ENCODE data around the gene NCAN.

The NCAN gene

DNA sequence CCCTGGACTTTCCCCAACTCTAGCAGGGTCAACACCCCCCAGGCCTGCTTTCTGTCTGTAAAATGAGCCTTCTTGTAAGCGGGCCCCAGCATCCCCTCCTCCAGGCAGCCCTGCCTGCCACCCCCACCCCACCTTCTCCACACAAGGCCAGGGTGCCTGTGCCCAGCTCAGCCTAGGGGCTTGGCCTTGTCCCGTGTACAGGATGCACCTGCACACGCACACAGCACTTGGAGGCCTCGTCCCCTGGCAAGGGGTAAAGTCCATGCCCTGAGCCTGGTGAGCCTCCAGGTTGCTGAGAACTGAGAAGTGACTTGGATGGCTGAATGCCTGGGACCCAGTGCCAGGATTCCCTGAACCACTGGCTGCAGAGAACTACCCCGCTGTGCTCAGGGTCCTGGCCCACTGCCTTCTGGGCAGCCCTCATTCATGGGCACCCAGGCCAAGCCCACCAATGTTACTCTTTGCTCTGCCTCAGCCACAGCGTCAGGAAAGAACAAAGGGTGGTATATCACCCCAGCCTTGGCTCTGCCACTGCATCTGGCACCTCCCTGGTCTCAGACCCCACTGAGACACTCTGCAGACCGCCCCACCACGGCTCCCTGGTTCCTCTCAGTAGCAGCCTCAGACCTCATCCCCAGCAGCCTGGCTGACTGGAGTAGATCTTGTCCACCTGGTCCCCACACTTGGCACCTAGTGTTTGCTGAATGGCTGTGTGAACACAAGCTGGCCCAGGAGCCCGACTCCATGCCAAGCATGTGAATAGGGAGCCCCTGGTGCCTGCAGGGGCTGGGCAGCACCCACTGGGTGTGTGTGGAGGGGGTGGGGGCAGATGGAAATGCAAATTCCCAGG is 63.2 kb downstream of the NCAN start:
- Mint-ChIP-seq H3K4me3 (no peak overlapping the region), H3K36me3 (peaks cover 17% of the 10 kb centered on the region), H3K4me1 (peaks cover 17% of the 10 kb centered on the region), H3K27ac (no peak overlapping the region), H3K9me3 (no peaks in the 10 kb centered on the region)
- peak; percentile 11 for ATAC-seq
- no peak for DNase-seq (ENCODE audit: low spot score in 2 of 2)

DNA sequence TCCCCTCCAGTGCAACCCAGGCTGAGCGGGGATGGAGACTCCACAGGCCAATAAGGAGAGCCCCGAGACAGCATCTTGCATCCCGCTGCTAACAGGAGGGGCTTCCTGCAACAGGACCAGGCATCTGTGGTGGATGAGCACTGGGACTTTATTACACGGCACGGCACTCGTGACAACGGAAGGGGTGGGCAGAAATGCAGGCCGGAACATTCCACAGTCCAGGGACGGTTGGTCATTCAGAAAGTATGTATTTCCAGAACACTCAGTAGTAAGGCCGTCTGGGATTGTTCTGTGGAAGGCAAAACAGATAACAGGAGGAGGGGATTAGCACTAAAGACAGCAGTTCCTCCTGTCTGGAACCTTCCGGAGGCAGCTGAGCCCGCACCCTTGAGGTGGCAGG is 64.6 kb downstream of the NCAN start:
- ATAC-seq (no peak), DNase-seq (ENCODE audit: low spot score in 2 of 2) (no peak)
- Mint-ChIP-seq H3K27ac (no peak overlapping the region), H3K4me1 (peaks cover 16% of the 10 kb centered on the region), H3K9me3 (no peaks in the 10 kb centered on the region), H3K36me3 (peaks cover 29% of the 10 kb centered on the region), H3K4me3 (no peak overlapping the region)

DNA sequence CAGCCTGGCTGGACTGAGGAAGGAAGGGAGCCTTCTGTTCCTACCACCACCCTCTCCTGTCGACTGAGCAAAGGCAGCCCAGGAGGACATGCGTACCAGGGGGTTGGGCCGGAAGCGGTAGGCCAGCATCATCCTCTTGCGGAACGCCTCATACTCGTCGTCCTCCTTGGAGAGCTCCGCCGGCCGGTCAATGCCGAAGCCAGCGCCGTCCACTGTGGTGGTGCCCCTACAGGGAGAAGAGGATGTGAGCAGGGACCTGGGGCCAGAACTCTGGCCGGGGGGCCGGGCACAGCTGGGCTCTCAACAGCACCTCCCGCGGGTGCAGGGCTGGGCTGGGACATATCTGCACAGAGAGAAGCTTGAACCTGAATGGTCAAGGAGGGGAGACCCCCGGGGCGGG is 65.1 kb downstream of the NCAN start:
- H3K4me1 Mint-ChIP-seq, result peaks cover 12% of the 10 kb centered on the region
- no peaks in the 10 kb centered on the region for H3K9me3 Mint-ChIP-seq
- H3K4me3 Mint-ChIP-seq, result no peak overlapping the region
- ATAC-seq (no peak), DNase-seq (ENCODE audit: low spot score in 2 of 2) (no peak)
- H3K36me3 Mint-ChIP-seq, result peaks cover 31% of the 10 kb centered on the region
- no peak overlapping the region for H3K27ac Mint-ChIP-seq

DNA sequence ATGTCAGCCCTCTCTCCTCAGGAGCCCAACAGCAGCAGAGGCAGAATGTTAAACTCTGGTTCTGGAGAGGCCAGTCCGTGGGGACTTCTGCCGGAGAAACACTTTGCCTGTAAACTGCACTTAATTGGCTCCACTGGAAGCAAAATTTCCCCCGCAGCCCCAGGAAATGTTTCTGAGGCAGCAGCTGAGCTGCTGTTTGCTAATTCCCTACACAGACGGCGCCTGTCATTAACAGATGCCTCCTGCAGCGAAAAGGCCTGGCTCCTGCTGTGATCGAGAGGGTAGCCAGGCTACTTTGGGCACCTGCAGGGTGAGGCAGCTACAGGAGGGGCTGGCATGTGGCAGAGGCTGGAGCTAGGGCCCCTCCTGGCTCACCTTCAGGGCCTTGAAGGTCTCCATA is 66.6 kb downstream of the NCAN start:
- Mint-ChIP-seq H3K27ac (no peak overlapping the region), H3K36me3 (peaks cover 46% of the 10 kb centered on the region), H3K4me3 (no peak overlapping the region), H3K9me3 (no peaks in the 10 kb centered on the region), H3K4me1 (peaks cover 9% of the 10 kb centered on the region)
- no peak for ATAC-seq
- no peak for DNase-seq (ENCODE audit: low spot score in 2 of 2)

DNA sequence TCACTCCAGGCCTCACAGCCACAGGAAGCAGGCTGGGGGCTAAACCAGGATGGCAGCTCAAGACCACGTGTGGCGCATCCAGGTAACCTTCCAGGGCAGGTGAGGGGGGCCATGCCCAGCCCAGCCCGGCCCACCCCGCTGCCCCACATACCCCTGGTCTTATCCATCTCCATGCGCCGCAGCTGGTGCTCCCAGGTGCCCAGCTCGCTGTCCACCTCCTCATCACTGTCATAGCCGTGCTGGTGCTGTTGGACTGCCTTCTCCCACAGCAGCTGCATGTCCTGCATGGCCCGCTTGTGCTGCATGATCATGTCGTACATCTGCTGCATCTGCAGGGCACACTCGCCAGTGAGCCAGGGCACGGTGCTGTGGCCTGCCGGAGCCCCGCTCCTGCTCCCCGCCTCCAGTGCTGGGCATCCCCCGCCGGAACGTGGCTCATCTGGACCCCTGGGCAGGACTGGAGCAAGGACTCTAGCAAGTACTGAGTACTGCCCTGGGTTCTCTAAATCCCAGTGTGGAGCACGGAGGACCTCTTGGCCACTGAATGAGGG is 67.4 kb downstream of the NCAN start:
- DNase-seq (ENCODE audit: low spot score in 2 of 2) (no peak), ATAC-seq (no peak)
- Mint-ChIP-seq H3K36me3 (peaks cover 50% of the 10 kb centered on the region), H3K9me3 (no peaks in the 10 kb centered on the region), H3K4me3 (no peak overlapping the region), H3K27ac (no peak overlapping the region), H3K4me1 (peaks cover 1% of the 10 kb centered on the region)

DNA sequence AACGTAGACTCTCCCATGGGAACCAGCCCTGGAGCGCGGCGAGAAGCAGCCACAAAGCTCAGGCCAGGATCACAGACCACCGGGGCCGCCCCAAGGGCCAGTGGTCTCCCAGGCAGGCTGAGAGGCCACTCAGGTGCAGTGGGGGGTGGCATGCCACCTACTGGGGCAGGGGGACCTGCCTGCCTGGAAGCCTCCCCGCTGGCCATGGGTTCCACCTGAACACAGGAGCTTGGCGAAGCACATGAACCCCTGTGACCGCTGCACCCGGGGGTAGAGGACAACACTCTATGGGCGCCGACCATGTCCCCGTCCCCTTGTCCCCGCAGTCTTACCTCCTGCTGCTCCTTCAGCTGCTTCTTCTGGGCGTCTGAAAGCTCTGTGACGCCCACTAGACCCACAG is 68.1 kb downstream of the NCAN start:
- Mint-ChIP-seq H3K9me3 (no peaks in the 10 kb centered on the region), H3K27ac (no peak overlapping the region), H3K36me3 (peaks cover 55% of the 10 kb centered on the region), H3K4me1 (no peaks in the 10 kb centered on the region), H3K4me3 (no peak overlapping the region)
- no peak for DNase-seq (ENCODE audit: low spot score in 2 of 2)
- no peak for ATAC-seq

DNA sequence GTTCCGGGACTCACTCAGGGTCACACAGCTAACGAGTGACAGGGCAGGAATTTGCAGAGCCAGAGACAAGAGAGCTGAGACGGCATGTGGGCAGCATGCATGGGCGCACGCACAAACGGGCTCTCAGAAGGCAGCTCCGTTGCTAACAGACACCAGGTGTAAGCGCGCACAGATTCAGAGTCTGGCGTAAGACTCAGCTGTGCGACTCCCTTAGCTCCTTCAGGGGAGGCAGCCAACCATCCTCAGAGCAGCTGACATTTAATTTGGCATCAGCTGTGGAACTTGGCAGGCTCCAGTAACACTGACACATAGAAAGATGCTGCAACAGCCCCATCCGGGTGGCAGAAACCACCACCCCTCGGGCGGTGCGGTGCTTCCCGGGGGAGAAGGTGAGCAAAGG is 68.8 kb downstream of the NCAN start:
- ATAC-seq (no peak), DNase-seq (ENCODE audit: low spot score in 2 of 2) (no peak)
- no peaks in the 10 kb centered on the region for H3K4me1 Mint-ChIP-seq
- H3K9me3 Mint-ChIP-seq, result no peaks in the 10 kb centered on the region
- H3K4me3 Mint-ChIP-seq, result no peak overlapping the region
- H3K27ac Mint-ChIP-seq, result no peak overlapping the region
- H3K36me3 Mint-ChIP-seq, result peaks cover 61% of the 10 kb centered on the region

DNA sequence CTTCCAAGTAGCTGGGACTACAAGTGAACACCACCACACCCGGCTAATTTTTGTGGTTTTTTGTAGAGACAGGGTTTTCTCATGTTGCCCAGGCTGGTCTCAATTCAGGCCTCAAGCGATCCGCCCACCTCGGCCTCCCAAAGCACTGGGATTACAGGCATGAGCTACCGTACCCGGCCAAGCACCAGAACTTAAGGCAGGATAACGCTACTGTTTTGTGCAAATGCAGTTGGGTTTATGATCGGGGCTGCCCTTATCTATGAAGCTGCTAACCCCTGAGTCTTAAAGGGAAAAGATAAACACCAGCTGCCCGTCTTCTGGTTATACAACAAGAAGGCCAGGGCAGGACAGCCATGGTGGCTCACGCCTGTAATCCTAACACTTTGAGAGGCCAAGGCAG is 73.9 kb downstream of the NCAN start:
- ATAC-seq (no peak), DNase-seq (ENCODE audit: low spot score in 2 of 2) (no peak)
- Mint-ChIP-seq H3K4me3 (no peak overlapping the region), H3K4me1 (no peaks in the 10 kb centered on the region), H3K27ac (no peak overlapping the region), H3K36me3 (peaks cover 88% of the 10 kb centered on the region), H3K9me3 (no peaks in the 10 kb centered on the region)

DNA sequence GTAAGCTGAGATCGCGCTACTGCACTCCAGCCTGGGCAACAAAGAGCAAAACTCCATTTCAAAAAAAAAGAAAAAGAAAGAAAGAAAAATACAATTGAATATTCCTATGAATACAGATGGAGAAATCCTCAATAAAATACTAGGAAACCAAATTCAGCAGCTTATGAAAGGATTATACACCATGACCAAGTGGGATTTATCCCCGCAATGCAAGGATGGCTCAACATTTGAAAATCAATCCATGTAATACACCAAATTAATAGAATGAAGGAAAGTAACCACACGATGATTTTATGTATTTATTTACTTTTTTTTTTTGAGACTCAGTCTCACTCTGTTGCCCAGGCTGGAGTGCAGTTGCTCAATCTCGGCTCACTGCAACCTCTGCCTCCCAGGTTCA is 80.8 kb downstream of the NCAN start:
- Mint-ChIP-seq H3K4me3 (no peak overlapping the region), H3K36me3 (peaks cover 83% of the 10 kb centered on the region), H3K9me3 (no peaks in the 10 kb centered on the region), H3K4me1 (no peaks in the 10 kb centered on the region), H3K27ac (no peak overlapping the region)
- no peak for ATAC-seq
- DNase-seq (ENCODE audit: low spot score in 2 of 2), result no peak

DNA sequence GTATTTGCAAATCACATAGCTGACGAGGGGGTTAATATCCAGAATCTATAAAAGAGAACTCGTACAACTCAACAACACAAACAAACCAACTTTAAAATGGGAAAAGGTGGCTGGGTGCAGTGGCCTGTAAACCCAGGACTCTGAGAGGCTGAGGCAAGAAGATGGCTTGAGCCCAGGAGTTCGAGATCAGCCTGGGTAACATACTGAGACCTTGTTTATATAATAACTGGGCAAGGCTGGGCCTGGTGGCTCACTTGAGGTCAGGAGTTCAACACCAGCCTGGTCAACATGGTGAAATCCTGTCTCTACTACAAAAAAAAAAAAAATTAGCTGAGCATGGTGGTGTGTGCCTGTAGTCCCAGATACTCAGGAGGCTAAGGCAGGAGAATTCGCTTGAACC is 83.2 kb downstream of the NCAN start:
- H3K4me3 Mint-ChIP-seq, result no peak overlapping the region
- DNase-seq (ENCODE audit: low spot score in 2 of 2), result no peak
- no peaks in the 10 kb centered on the region for H3K4me1 Mint-ChIP-seq
- H3K9me3 Mint-ChIP-seq, result no peaks in the 10 kb centered on the region
- peak overlapping the region; percentile 26 for H3K27ac Mint-ChIP-seq
- no peak for ATAC-seq
- peaks cover 83% of the 10 kb centered on the region for H3K36me3 Mint-ChIP-seq

DNA sequence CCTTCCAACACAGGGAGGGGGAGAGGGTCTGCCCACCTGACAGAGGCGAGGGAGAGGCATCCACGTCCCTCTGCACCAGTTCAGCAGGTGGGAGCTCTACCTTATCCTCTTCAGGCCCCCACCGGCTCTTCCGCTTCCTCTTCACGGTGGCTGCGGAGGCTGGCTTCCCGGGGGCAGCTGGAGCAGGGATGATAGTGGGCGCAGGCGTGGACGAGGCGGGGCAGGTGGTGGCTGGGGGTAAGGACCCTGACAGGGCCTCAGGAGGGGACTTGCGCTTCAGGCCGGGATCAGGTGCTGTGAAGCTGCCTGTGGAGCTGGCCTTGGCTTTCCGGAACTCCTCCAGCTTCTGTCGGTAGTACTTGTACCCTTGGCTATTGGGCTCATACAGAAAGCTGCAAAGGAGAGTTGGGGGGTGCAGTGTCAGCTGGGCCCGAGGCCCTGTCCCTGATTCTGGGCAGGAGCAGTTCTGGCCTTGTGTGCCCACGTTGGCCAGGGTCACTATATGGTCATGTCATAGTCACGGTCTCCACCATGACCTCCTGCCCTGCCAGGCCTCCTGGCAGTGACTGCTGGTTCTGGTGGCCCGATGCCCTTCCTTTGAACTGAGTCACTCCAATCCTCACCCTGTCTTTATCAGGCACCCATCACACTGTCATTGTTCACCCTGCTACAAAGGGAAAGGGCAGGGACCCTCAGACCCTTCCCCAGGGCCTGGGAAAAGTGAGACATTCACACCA is 85.4 kb downstream of the NCAN start:
- H3K9me3 Mint-ChIP-seq, result no peaks in the 10 kb centered on the region
- ATAC-seq (no peak), DNase-seq (ENCODE audit: low spot score in 2 of 2) (no peak)
- H3K4me1 Mint-ChIP-seq, result no peaks in the 10 kb centered on the region
- H3K27ac Mint-ChIP-seq, result peak overlapping the region; percentile 11
- no peak overlapping the region for H3K4me3 Mint-ChIP-seq
- H3K36me3 Mint-ChIP-seq, result peaks cover 71% of the 10 kb centered on the region

DNA sequence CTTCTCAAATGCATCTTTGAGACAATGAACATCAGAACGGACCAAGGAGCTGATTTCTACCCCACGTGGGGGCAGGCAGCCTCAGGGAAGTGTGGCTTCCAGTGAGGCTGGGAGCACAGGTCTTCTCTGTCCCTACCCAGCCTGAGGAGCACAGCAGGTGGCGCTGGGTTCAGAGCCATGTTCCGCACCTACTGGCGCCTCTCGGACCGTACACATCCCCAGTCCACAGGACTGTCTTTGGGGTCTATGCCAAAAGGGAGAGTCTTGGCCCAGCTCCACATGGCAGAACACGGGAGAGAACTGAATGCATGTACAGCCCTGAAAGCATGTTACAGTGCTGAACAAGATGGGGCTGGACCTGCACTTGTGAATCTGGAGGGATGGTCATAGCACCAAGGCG is 86.0 kb downstream of the NCAN start:
- ATAC-seq (no peak), DNase-seq (ENCODE audit: low spot score in 2 of 2) (no peak)
- Mint-ChIP-seq H3K4me1 (no peaks in the 10 kb centered on the region), H3K36me3 (peaks cover 69% of the 10 kb centered on the region), H3K9me3 (no peaks in the 10 kb centered on the region), H3K4me3 (no peak overlapping the region), H3K27ac (peak overlapping the region; percentile 11)

DNA sequence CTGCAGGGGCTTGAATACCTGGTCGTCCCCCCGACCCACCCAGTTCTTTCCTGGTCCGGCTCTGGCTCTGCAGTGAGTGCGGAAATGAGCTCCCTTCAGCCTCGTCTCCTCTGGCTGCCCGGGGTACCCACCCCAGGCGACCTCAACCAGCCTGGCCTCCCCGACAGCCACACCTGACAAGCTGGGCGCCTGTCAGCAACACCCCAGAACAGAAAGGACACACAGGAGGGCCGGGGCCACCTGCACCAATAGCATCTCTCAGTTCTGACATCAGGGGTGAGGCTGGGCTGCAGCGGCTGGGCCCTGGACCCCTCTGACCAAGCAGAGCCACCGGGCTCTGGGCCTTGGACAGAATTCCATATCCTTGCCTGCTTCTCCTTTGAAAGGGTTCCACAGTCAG is 88.9 kb downstream of the NCAN start:
- Mint-ChIP-seq H3K27ac (no peak overlapping the region), H3K4me1 (no peaks in the 10 kb centered on the region), H3K9me3 (no peaks in the 10 kb centered on the region), H3K36me3 (peaks cover 57% of the 10 kb centered on the region), H3K4me3 (no peak overlapping the region)
- DNase-seq (ENCODE audit: low spot score in 2 of 2) (no peak), ATAC-seq (no peak)
